Lower leg skin (tissue), 3 donors: Measurements from ENCODE around the gene KAZN.

ENCODE experiments used
- CTCF ChIP-seq, 3 donors: fragments of 450-650 bp; IDR thresholded peaks; one replicate each; pipeline ENCODE4 v1.5.1; 2016; ENCODE audit warnings: antibody characterized with exemption in 3 of 3, mild to moderate bottlenecking in 3 of 3, moderate library complexity in 2 of 3
- POLR2A ChIP-seq, 2 donors: fragments of 450-650 bp; IDR thresholded peaks; one replicate each; pipeline ENCODE4 v1.6.1; 2016 to 2017; ENCODE audit warnings: antibody characterized with exemption in 2 of 2, mild to moderate bottlenecking in 1 of 2, moderate library complexity in 1 of 2

GRCh38 chr1:15128520-15129313 lies 530.2 kb downstream of the KAZN start:
- TF ChIP-seq CTCF (IDR thresholded peaks at IDR 0.05) = peak in 1 of 3 donors; percentile 47
- TF ChIP-seq POLR2A (IDR thresholded peaks at IDR 0.05) = no peak
